ENCODE data around the gene CDKN2D. TPM values are rescaled to one million over a fixed set of nuclear protein-coding genes. Genes with fewer than 3 reads are reported as not detected.
A peak's percentile ranks its signal among the peaks of the same experiment; 100 is the strongest.

The CDKN2D gene
- total and polyA plus RNA-seq, 2 of the 13 experiments (the other 11 are each of a cell fraction or from before 2014, with no cell fraction given) = 5.4 to 8.6 TPM

DNA sequence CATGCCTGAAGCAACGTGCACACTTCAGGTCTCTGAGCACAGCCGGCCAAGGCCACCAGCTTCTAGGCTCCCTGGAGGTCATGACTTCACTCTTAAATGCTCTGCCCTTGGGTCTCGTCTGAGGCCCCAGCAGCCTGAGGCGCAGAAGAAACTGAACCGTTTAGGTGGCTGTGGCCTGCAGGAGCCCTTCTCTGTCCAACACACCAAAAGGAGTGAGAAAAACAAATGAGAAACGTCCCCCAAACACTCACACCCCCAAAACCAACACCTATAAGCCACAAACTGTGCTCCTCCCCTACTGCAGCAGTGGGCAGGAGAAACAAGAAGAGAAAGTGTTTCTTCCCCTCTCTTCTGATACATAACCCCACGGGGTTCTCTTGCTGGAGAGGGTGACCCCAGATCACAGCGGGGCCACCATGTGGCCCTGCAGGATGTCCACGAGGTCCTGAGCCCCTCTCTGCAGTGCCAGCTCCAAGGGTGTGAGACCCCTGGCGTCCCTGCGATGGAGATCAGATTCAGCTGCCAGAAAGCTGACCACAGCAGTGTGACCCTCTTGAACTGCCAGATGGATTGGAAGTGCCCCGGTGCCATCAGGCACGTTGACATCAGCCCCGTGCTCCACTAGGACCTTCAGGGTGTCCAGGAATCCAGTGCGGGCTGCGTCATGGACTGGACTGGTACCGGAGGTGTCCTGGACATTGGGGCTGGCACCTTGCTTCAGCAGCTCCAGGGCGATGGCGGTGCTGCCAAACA lies 1.9 kb downstream of the CDKN2D start:
- Histone ChIP-seq H3K4me3 (replicated peaks in 1 of 3; ENCODE audit: insufficient read depth in 1 of 3, low read depth in 2 of 3, low read length in 3 of 3) (no peak overlapping the region), H3K79me2 (ENCODE audit: insufficient read depth, low read length) (peaks cover 10% of the 10 kb centered on the region), H4K20me1 (ENCODE audit: insufficient read depth, low read length) (no peaks in the 10 kb centered on the region), H3K27me3 (ENCODE audit: control insufficient read depth in 1 of 2, insufficient read depth in 2 of 2, low read length in 2 of 2) (no peaks in the 10 kb centered on the region), H3K36me3 (replicated peaks in 1 of 2; ENCODE audit: control insufficient read depth in 1 of 2, insufficient read depth in 2 of 2, low read length in 2 of 2) (no peaks in the 10 kb centered on the region; a peak in 1 of 5 replicates), H3K9ac (ENCODE audit: insufficient read depth, low read depth, low read length) (no peak overlapping the region), H3K27ac (ENCODE audit: extremely low read length, insufficient read depth, low read length) (peak overlapping the region; percentile 39), H2AFZ (ENCODE audit: low read length) (no peak overlapping the region), H3K4me2 (ENCODE audit: low read depth, low read length) (peak overlapping the region; percentile 84), H3K9me3 (ENCODE audit: low read length) (no peaks in the 10 kb centered on the region), H3K4me1 (ENCODE audit: insufficient read depth, low read length) (peaks cover 41% of the 10 kb centered on the region)
- 70% methylated on average over 15 of the region's 19 CpGs for WGBS (ENCODE audit: low lambda C conversion rate)
- no peak for DNase-seq (ENCODE audit: low spot score)
- ATAC-seq = no peak
- in situ Hi-C loops (cut with HindIII; ENCODE audit: extremely low pct_ligation_motif_present, low pct_unique_long_range_greater_than_20kb) (no loop called here), intact Hi-C loops (cut with micrococcal nuclease; ENCODE audit: unreplicated experiment) (no loop called here)
- CTCF ChIA-PET (ENCODE audit: low intra/inter-chr PET ratio, low total read pairs) = no interaction called here
- FAIRE-seq = no peak
- no TSS peak for BruUV-seq (replicated peaks)
- peak; percentile 19; the same call in 1 of the 2 replicates for TF ChIP-seq MNT (IDR thresholded peaks at IDR 0.05)
- TF ChIP-seq RBM22 (optimal IDR thresholded peaks at IDR 0.05; ENCODE audit: low read length) = no peak
- POLR2A ChIA-PET = interaction anchor here (1.6 kb wide), 1 partner anchor 10 kb away, joined by 3 read pairs; no protein-coding TSS in a partner anchor

- Histone ChIP-seq H3K9me3 (ENCODE audit: low read length) (no peaks in the 10 kb centered on the region), H3K4me2 (ENCODE audit: low read depth, low read length) (peak overlapping the region; percentile 84), H3K4me1 (ENCODE audit: insufficient read depth, low read length) (peaks cover 41% of the 10 kb centered on the region), H3K27me3 (ENCODE audit: control insufficient read depth in 1 of 2, insufficient read depth in 2 of 2, low read length in 2 of 2) (no peaks in the 10 kb centered on the region), H3K27ac (ENCODE audit: extremely low read length, insufficient read depth, low read length) (no peak overlapping the region), H3K9ac (ENCODE audit: insufficient read depth, low read depth, low read length) (0 out of 2 replicates have a peak overlapping the region, but pooled peaks have one; percentile 42), H3K79me2 (ENCODE audit: insufficient read depth, low read length) (peaks cover 10% of the 10 kb centered on the region), H3K36me3 (replicated peaks in 1 of 2; ENCODE audit: control insufficient read depth in 1 of 2, insufficient read depth in 2 of 2, low read length in 2 of 2) (no peaks in the 10 kb centered on the region; a peak in 1 of 5 replicates), H4K20me1 (ENCODE audit: insufficient read depth, low read length) (no peaks in the 10 kb centered on the region), H3K4me3 (replicated peaks in 1 of 3; ENCODE audit: insufficient read depth in 1 of 3, low read depth in 2 of 3, low read length in 3 of 3) (peak overlapping the region; percentile 49 to 85 (median 55)), H2AFZ (ENCODE audit: low read length) (no peak overlapping the region)
- POLR2A ChIA-PET = interaction anchor here (1.0 to 1.6 kb wide), 2 partner anchors 10 kb away, joined by 3 to 4 read pairs; no protein-coding TSS in a partner anchor
- ATAC-seq (no peak), FAIRE-seq (no peak), DNase-seq (ENCODE audit: low spot score) (no peak)
- no TSS peak for BruUV-seq (replicated peaks)
- in situ Hi-C loops (cut with HindIII; ENCODE audit: extremely low pct_ligation_motif_present, low pct_unique_long_range_greater_than_20kb) = no loop called here
- intact Hi-C loops (cut with micrococcal nuclease; ENCODE audit: unreplicated experiment) = no loop called here
- TF ChIP-seq ZNF788 (CRISPR knock-in tag; IDR thresholded peaks at IDR 0.05; ENCODE audit: borderline replicate concordance) (no peak), ELF4 (CRISPR knock-in tag; IDR thresholded peaks at IDR 0.05; ENCODE audit: borderline replicate concordance) (0 out of 2 replicates have a peak, but pooled peaks have one; percentile 7), TCF7L2 (IDR thresholded peaks at IDR 0.05; ENCODE audit: low read depth, low read length) (no peak), MTF2 (CRISPR knock-in tag; IDR thresholded peaks at IDR 0.05; ENCODE audit: borderline replicate concordance) (no peak)
- TF ChIP-seq, protein P1, sequence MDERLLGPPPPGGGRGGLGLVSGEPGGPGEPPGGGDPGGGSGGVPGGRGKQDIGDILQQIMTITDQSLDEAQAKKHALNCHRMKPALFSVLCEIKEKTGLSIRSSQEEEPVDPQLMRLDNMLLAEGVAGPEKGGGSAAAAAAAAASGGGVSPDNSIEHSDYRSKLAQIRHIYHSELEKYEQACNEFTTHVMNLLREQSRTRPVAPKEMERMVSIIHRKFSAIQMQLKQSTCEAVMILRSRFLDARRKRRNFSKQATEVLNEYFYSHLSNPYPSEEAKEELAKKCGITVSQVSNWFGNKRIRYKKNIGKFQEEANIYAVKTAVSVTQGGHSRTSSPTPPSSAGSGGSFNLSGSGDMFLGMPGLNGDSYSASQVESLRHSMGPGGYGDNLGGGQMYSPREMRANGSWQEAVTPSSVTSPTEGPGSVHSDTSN (CRISPR knock-in tag; IDR thresholded peaks at IDR 0.05) = no peak
- CTCF ChIA-PET (ENCODE audit: low intra/inter-chr PET ratio, low total read pairs) = no interaction called here
- 53% methylated on average over 4 of the region's 4 CpGs for WGBS (ENCODE audit: low lambda C conversion rate)
Measured at GRCh38 chr19:10566408-10566657, 2.4 kb downstream of the CDKN2D start.

All from HepG2 (cell line).